T-cell (primary cell): ENCODE results near the gene SNRPA. TPM values are rescaled to one million over a fixed set of nuclear protein-coding genes. Genes with fewer than 3 reads are reported as not detected.
"Not testable (repeated sequence)": the region's sequence is repeated elsewhere in the genome, so short reads cannot be mapped to it uniquely, and the experiment has no call there.

Experiments used
- ATAC-seq, 4 experiments: fragments of 200-7000 bp in 3 of 4; fragments of 150-1000 bp in 1 of 4; cut with Tn5 transposase; replicated peaks in 1 of 4; 1 replicate in 3 of 4; 2 replicates in 1 of 4; pipeline ENCODE4 v1.10.0; 2021; ENCODE audit warnings: moderate library complexity in 3 of 4, mild to moderate bottlenecking in 2 of 4, moderate number of reproducible peaks in 1 of 4
- CTCF ChIA-PET, 2 donors: fragments of 300-600 bp; sonication (Branson Sonifier 250); formaldehyde crosslinking; loops; one replicate each; lab custom pipeline; 2022; ENCODE audit warnings: antibody characterized with exemption in 2 of 2; lab: Charles Lee
- POLR2A ChIA-PET, 2 donors: fragments of 300-600 bp; sonication (Branson Sonifier 250); formaldehyde crosslinking; loops; one replicate each; lab custom pipeline; 2022; ENCODE audit warnings: antibody characterized with exemption in 2 of 2; lab: Charles Lee
- DNase-seq, 35 experiments: peaks; one replicate each; pipeline versions ENCODE4 v3.0.0 to v3.0.0-alpha.2; 2013 to 2023
- H3K27ac ChIP-seq: one replicate; pipeline ENCODE4 v1.5.1; 2013; ENCODE audit warnings: low read length
- H3K27me3 ChIP-seq, 2 experiments: replicated peaks in 1 of 2; 1 replicate in 1 of 2; 2 replicates in 1 of 2; pipeline versions ENCODE4 v1.6.1 to v1.7.0; 2013; ENCODE audit warnings: low read length in 1 of 2, mixed read lengths in 1 of 2; ENCODE audit not compliant: control insufficient read depth in 2 of 2, insufficient read depth in 2 of 2; ENCODE audit errors: extremely low read depth in 1 of 2
- H3K36me3 ChIP-seq, 2 donors: 1 replicate in 1 of 2; 2 replicates in 1 of 2; pipeline versions ENCODE4 v1.6.1 to v1.7.0; 2013; ENCODE audit warnings: low read length in 1 of 2; ENCODE audit not compliant: control insufficient read depth in 2 of 2, insufficient read depth in 1 of 2; ENCODE audit errors: extremely low read depth in 1 of 2
- H3K4me1 ChIP-seq, 2 experiments: 1 replicate in 1 of 2; 2 replicates in 1 of 2; pipeline versions ENCODE4 v1.6.1 to v1.7.0; 2013; ENCODE audit warnings: low read length in 2 of 2, mixed read lengths in 1 of 2; ENCODE audit not compliant: insufficient read depth in 2 of 2, control insufficient read depth in 1 of 2; ENCODE audit errors: extremely low read depth in 1 of 2
- H3K4me3 ChIP-seq, 2 donors: 1 replicate in 1 of 2; 2 replicates in 1 of 2; pipeline versions ENCODE4 v1.5.1 to v1.7.0; 2013; ENCODE audit warnings: mild to moderate bottlenecking in 2 of 2, low read length in 1 of 2, moderate library complexity in 1 of 2; ENCODE audit not compliant: control insufficient read depth in 1 of 2; ENCODE audit errors: extremely low read depth in 1 of 2
- H3K9me3 ChIP-seq: 2 replicates; pipeline ENCODE4 v1.7.0; 2013
- H3K27ac Mint-ChIP-seq, 2 donors: one replicate each; pipeline ENCODE4 v1.8.0; 2020 to 2021; ENCODE audit warnings: mild to moderate bottlenecking in 2 of 2, mixed read lengths in 2 of 2
- H3K27me3 Mint-ChIP-seq, 2 donors: one replicate each; pipeline ENCODE4 v1.8.0; 2021 to 2022; ENCODE audit warnings: mixed read lengths in 2 of 2
- H3K36me3 Mint-ChIP-seq: one replicate; pipeline ENCODE4 v1.8.0; 2021; ENCODE audit warnings: mixed read lengths
- H3K4me1 Mint-ChIP-seq, 3 donors: one replicate each; pipeline ENCODE4 v1.8.0; 2020 to 2022; ENCODE audit warnings: mixed read lengths in 3 of 3, mild to moderate bottlenecking in 1 of 3
- H3K4me3 Mint-ChIP-seq, 3 donors: one replicate each; pipeline ENCODE4 v1.8.0; 2020 to 2022; ENCODE audit warnings: mild to moderate bottlenecking in 3 of 3, mixed read lengths in 3 of 3, moderate library complexity in 3 of 3
- H3K9me3 Mint-ChIP-seq, 3 donors: one replicate each; pipeline ENCODE4 v1.8.0; 2020 to 2022; ENCODE audit warnings: mixed read lengths in 3 of 3
- WGBS: methylation state at CpG from one replicate; pipeline ENCODE4 v1.1.5; 2013; ENCODE audit warnings: missing lambda C conversion rate; ENCODE audit not compliant: insufficient coverage; 5-methylcytosine and 5-hydroxymethylcytosine counted together
- total RNA-seq, 35 experiments: library from RNA in 6 of 35; stranded (reverse) in 6 of 35; fragments of 120-200 nt in 1 of 35; gene quantifications; one replicate each; pipeline versions ENCODE4 v1.2.1 to v1.2.4 and lab custom pipeline; 2013 to 2026

Gene SNRPA
- total RNA-seq, 5 donors from 2014 or later (not counting 1 experiment from before 2014, with no cell fraction given), result 65.2 to 101 (median 79.1) TPM

DNA sequence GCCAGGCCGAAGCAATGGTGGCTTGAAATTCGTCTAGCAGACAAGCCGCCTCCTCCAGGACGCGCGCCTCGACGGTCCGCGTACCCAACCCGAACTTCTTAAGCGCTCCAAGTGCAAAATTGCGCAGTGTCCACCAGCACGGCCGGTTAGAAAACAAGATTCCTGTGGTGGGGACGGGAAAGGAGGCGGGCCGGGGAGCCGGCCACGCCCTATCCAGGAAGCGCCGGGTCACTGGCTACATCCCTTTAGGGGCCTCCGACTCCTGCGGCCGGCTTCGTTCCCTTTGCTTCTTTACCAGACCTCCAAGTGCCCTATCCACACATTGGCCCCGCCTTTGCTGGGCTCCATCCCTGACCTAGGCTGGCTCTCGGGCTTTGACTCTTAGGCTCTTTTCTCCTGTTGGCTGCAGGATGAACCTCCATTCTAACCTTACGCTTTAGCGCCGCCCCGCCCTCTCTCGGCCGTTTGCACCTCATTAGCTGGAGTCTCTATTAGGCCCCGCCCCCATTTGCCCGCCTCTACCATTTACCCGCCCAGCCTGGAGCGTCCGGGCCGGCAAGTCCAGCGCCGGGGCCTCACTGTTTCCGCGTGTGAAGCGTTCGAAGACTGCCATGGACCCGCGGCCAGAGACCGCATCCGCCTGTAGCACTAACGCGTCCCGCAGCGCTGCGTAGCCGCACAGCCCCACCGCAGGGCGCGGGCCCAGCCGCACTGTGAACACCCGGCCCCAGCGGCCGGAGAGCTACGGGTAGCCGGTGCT, 59.8 kb downstream of the SNRPA start:
- Histone ChIP-seq H3K4me3 (peak overlapping the region; percentile 52 to 67), H3K4me1 (peaks cover 29 to 66% of the 10 kb centered on the region in 2 experiments), H3K27ac (peak overlapping the region; percentile 10), H3K36me3 (peaks cover 0 to 33% of the 10 kb centered on the region in 2 donors)
- ChIA-PET POLR2A (interaction anchor here in 1 of 2 donors (0.6 kb wide), 1 partner anchor 492 kb away, joined by 4 read pairs; no protein-coding TSS in a partner anchor), CTCF (interaction anchor here in 1 of 2 donors (0.7 kb wide), 1 partner anchor 33 kb away, joined by 3 read pairs; the partner anchor contains the start of gene RAB4B)
- H3K9me3 ChIP-seq, H3K36me3 Mint-ChIP-seq, H3K9me3 Mint-ChIP-seq, H3K27me3 ChIP-seq, H3K27me3 Mint-ChIP-seq: not testable (repeated sequence)
- 7% methylated on average over 11 of the region's 65 CpGs for WGBS
- H3K27ac Mint-ChIP-seq, result peak overlapping the region; percentile 85 to 88
- peak in 15 of 35 experiments; percentile 18 to 53 (median 34) for DNase-seq
- H3K4me1 Mint-ChIP-seq, result peaks cover 55 to 78% (median 70%) of the 10 kb centered on the region in 3 donors
- H3K4me3 Mint-ChIP-seq, result peak overlapping the region; percentile 84 to 96 (median 89)
- peak; percentile 57 to 72 (median 64) for ATAC-seq

DNA sequence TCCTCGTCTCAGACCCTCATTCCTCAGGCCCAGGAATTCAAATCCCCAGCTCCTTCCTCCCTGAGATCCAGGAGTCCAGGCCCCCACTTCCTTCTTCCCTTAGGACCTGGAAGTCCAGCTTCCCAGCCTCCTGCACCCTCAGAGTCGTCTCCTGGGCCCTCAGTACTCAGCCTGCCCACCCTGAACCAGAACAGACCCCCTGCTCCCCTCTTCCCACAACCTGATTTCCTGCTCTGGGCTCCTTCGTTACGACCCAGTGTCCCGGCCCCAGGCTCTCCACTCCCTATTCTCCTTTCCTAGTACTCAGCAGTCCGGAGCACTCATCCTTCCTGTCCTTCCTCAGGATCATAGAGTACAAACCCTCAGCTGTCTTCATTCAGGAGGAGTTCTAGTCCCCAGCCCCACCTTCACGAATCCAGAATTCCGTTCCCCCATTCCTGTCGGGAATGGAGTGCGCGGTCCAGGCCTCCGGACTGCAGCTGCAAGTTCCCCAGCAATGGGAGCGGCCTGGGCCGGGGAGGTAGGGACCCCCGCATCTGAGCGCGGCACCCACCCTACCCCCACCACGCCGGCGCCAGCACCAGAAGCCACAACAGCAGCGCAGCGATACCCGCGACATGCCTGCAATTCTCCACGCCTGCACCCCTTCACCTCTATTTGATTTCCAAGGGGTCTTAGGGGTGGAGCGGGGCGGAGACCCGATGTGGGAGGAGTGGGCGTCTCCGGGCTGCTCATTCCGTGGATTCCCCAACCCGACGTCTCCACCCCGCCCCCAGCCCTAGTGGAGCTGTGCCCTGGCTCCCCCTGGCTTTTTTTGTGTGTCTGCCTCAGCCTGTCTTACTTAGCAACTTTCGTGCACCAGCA, 60.7 kb downstream of the SNRPA start:
- H3K4me3 ChIP-seq, result peak overlapping the region; percentile 52 to 67
- Mint-ChIP-seq H3K36me3 (peaks cover 6% of the 10 kb centered on the region), H3K4me1 (peaks cover 46 to 69% (median 63%) of the 10 kb centered on the region in 3 donors), H3K4me3 (peak overlapping the region; percentile 84 to 96 (median 89)), H3K27ac (peak overlapping the region; percentile 64 to 71), H3K27me3 (no peaks in the 10 kb centered on the region), H3K9me3 (no peaks in the 10 kb centered on the region)
- H3K9me3 ChIP-seq, result no peaks in the 10 kb centered on the region
- ATAC-seq (peak in 3 of 4 experiments; percentile 17 to 49 (median 29)), DNase-seq (peak in 6 of 35 experiments; percentile 22 to 63 (median 37))
- H3K27ac ChIP-seq, result no peak overlapping the region
- H3K36me3 ChIP-seq, result peaks cover 0 to 29% of the 10 kb centered on the region in 2 donors
- WGBS, result 10% methylated on average over 18 of the region's 35 CpGs
- peaks cover 0 to 5% of the 10 kb centered on the region in 2 experiments for H3K27me3 ChIP-seq
- CTCF ChIA-PET, result interaction anchor here in 1 of 2 donors (0.7 kb wide), 1 partner anchor 34 kb away, joined by 3 read pairs; the partner anchor contains the start of gene RAB4B
- POLR2A ChIA-PET, result interaction anchor here in 1 of 2 donors (0.6 kb wide), 1 partner anchor 491 kb away, joined by 4 read pairs; no protein-coding TSS in a partner anchor
- H3K4me1 ChIP-seq, result peaks cover 20 to 57% of the 10 kb centered on the region in 2 experiments

DNA sequence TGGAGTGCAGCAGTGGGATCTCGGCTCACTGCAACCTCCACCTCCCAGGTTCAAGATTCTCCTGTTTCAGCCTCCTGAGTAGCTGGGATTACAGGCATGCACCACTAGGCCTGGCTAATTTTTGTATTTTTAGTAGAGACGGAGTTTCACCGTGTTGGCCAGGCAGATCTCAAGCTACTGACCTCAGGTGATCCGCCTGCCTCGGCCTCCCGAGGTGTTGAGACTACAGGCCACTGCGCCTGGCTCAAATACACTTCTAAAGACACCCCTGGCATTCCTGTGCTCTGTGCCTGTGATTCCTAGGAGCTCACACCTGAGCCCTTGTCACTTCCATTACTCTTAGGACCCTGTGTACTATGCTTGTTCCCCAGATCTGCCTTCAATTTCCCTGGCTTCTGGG, 61.6 kb downstream of the SNRPA start:
- H3K36me3 Mint-ChIP-seq, POLR2A ChIA-PET, DNase-seq, ATAC-seq, H3K27me3 ChIP-seq, H3K27me3 Mint-ChIP-seq, H3K4me3 ChIP-seq, H3K27ac ChIP-seq, H3K9me3 ChIP-seq, H3K9me3 Mint-ChIP-seq: not testable (repeated sequence)
- peaks cover 0 to 25% of the 10 kb centered on the region in 2 donors for H3K36me3 ChIP-seq
- Mint-ChIP-seq H3K4me3 (peak overlapping the region; percentile 84 to 96 (median 89)), H3K4me1 (peaks cover 38 to 63% (median 56%) of the 10 kb centered on the region in 3 donors), H3K27ac (peak overlapping the region; percentile 36 to 64)
- CTCF ChIA-PET, result interaction anchor here in 1 of 2 donors (0.5 kb wide), 1 partner anchor 154 kb away, joined by 3 read pairs; no protein-coding TSS in a partner anchor
- H3K4me1 ChIP-seq, result peaks cover 13 to 48% of the 10 kb centered on the region in 2 experiments
- WGBS, result 100% methylated on average over 4 of the region's 7 CpGs

DNA sequence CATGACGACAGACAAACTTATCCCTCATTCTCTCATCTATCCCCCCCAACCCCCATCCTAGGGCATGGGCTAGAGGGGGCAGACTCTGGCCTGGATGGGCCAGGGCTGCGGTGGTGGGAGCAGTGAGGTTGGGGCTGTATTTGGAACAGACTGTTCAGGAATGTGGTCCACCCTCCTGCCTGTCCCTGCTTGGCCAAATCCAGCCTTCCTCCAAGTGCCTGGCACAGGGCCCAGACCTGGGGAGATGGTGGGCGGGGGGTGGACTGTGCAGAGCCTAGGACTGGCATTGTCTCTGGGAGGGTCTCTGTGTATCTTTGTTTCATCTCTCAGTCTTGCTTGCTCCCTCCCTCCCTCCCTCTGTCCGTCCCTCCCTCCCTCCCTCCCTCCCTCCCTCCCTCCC, 62.2 kb downstream of the SNRPA start:
- Mint-ChIP-seq H3K36me3 (no peaks in the 10 kb centered on the region), H3K4me1 (peaks cover 38 to 63% (median 56%) of the 10 kb centered on the region in 3 donors), H3K27me3 (no peaks in the 10 kb centered on the region), H3K27ac (peak overlapping the region in 1 of 2 donors; percentile 55), H3K9me3 (no peaks in the 10 kb centered on the region), H3K4me3 (peak overlapping the region in 2 of 3 donors; percentile 17 to 96)
- CTCF ChIA-PET, result no interaction called here
- H3K36me3 ChIP-seq, result peaks cover 0 to 19% of the 10 kb centered on the region in 2 donors
- DNase-seq (no peak), ATAC-seq (no peak)
- WGBS, result no CpG with 5 or more reads among the region's 4 CpGs
- H3K4me3 ChIP-seq, result no peak overlapping the region
- H3K9me3 ChIP-seq, result no peaks in the 10 kb centered on the region
- H3K27ac ChIP-seq, result no peak overlapping the region
- H3K27me3 ChIP-seq, result peaks cover 0 to 5% of the 10 kb centered on the region in 2 experiments
- peaks cover 7 to 47% of the 10 kb centered on the region in 2 experiments for H3K4me1 ChIP-seq
- POLR2A ChIA-PET, result no interaction called here

Other genes with a start within 250 kb of the SNRPA start
- gene SHKBP1, start 174.3 kb upstream of the SNRPA start, total RNA-seq, result 100 to 1,000 TPM; 117 to 153 (median 142) TPM
- gene LTBP4, start 149.8 kb upstream of the SNRPA start, total RNA-seq, result 100 to 1,000 TPM in 4 of 5 donors, 10 to 100 TPM in 1; 90.9 to 215 (median 160) TPM
- 10 to 100 TPM in 3 of 5 donors, 1 to 10 TPM in 2; 7.1 to 19.0 (median 13.1) TPM for gene NUMBL, start 60.6 kb upstream of the SNRPA start, total RNA-seq
- 10 to 100 TPM; 30.8 to 60.1 (median 53.9) TPM for gene COQ8B, start 34.3 kb upstream of the SNRPA start, total RNA-seq
- gene ITPKC, start 34.1 kb upstream of the SNRPA start, total RNA-seq, result 10 to 100 TPM in 1 of 5 donors, 1 to 10 TPM in 4; 5.9 to 11.8 (median 9.3) TPM
- gene ACTMAP, start 726 bp upstream of the SNRPA start, total RNA-seq, result 1 to 10 TPM; 4.7 to 8.3 (median 6.8) TPM
- gene MIA, start 24.3 kb downstream of the SNRPA start, total RNA-seq, result 1 to 10 TPM in 4 of 5 donors, not detected in 1; 1.5 to 5.2 (median 4.1) TPM
- 10 to 100 TPM; 42.4 to 77.9 (median 63.2) TPM for gene RAB4B, start 27.0 kb downstream of the SNRPA start, total RNA-seq
- 100 to 1,000 TPM; 150 to 234 (median 224) TPM for gene EGLN2, start 48.0 kb downstream of the SNRPA start, total RNA-seq
- 1 to 10 TPM in 1 of 5 donors, under 1 TPM in 2, not detected in 2; 0.59 to 1.1 (median 0.66) TPM for gene CYP2A6, start 99.2 kb downstream of the SNRPA start, total RNA-seq
- not detected for gene CYP2A7, start 131.0 kb downstream of the SNRPA start, total RNA-seq
- gene CYP2B6, start 240.1 kb downstream of the SNRPA start, total RNA-seq, result under 1 TPM in 3 of 5 donors, not detected in 2; 0.20 to 0.61 (median 0.38) TPM